GM23338 (cell line): Measurements from ENCODE around the gene KARS1. TPM values are rescaled to one million over a fixed set of nuclear protein-coding genes. Genes with fewer than 3 reads are reported as not detected.

Experiments
- ATAC-seq: fragments of 200-7000 bp; cut with Tn5 transposase; 3 replicates; pipeline ENCODE4 v1.9.1; 2020
- DNase-seq: peaks from one replicate; pipeline ENCODE4 v3.0.0-alpha.2; 2015; ENCODE audit warnings: low spot score
- H2AFZ ChIP-seq: fragments of 200-600 bp; sonication (generic); 2 replicates; pipeline ENCODE4 v1.8.0; 2016; ENCODE audit warnings: antibody characterized with exemption, mild to moderate bottlenecking, moderate library complexity
- H3F3A ChIP-seq: fragments of 200-600 bp; sonication (generic); replicated peaks from 2 replicates; pipeline ENCODE4 v1.8.0; 2017; ENCODE audit warnings: antibody characterized with exemption, mixed run types, low read depth
- H3K27ac ChIP-seq: fragments of 200-600 bp; sonication (generic); 2 replicates; pipeline ENCODE4 v1.6.1; 2016; ENCODE audit warnings: low read depth
- H3K27me3 ChIP-seq: fragments of 200-600 bp; sonication (generic); 2 replicates; pipeline ENCODE4 v1.8.0; 2016; ENCODE audit warnings: mild to moderate bottlenecking, mixed run types, moderate library complexity; ENCODE audit not compliant: insufficient read depth
- H3K36me3 ChIP-seq: fragments of 200-600 bp; sonication (generic); 2 replicates; pipeline ENCODE4 v1.8.0; 2016; ENCODE audit warnings: mild to moderate bottlenecking; ENCODE audit not compliant: insufficient read depth
- H3K4me1 ChIP-seq: fragments of 200-600 bp; sonication (generic); 2 replicates; pipeline ENCODE4 v1.8.0; 2016; ENCODE audit warnings: mild to moderate bottlenecking, moderate library complexity; ENCODE audit not compliant: insufficient read depth
- H3K4me2 ChIP-seq: fragments of 200-600 bp; sonication (generic); 2 replicates; pipeline ENCODE4 v1.7.1; 2017; ENCODE audit warnings: mixed run types
- H3K4me3 ChIP-seq: fragments of 200-600 bp; sonication (generic); 2 replicates; pipeline ENCODE4 v1.6.1; 2016; ENCODE audit warnings: mixed run types
- H3K79me2 ChIP-seq: fragments of 200-600 bp; sonication (generic); replicated peaks from 2 replicates; pipeline ENCODE4 v1.8.0; 2017; ENCODE audit warnings: mild to moderate bottlenecking; ENCODE audit not compliant: insufficient read depth
- H3K9me2 ChIP-seq: fragments of 200-600 bp; sonication (generic); 2 replicates; pipeline ENCODE4 v1.8.0; 2017; ENCODE audit not compliant: insufficient read depth
- H4K20me1 ChIP-seq: fragments of 200-600 bp; sonication (generic); replicated peaks from 2 replicates; pipeline ENCODE4 v1.8.0; 2017; ENCODE audit warnings: mild to moderate bottlenecking; ENCODE audit not compliant: insufficient read depth
- H3K27ac Mint-ChIP-seq: 2 replicates; pipeline ENCODE4 v1.8.0; 2020; ENCODE audit warnings: inconsistent platforms, mild to moderate bottlenecking, moderate library complexity, mixed read lengths
- H3K27me3 Mint-ChIP-seq: 3 replicates; pipeline ENCODE4 v1.8.0; 2022; ENCODE audit warnings: low read depth, mild to moderate bottlenecking, moderate library complexity, mixed read lengths, inconsistent platforms; ENCODE audit not compliant: insufficient read depth, poor library complexity
- H3K36me3 Mint-ChIP-seq: 3 replicates; pipeline ENCODE4 v1.8.0; 2021; ENCODE audit warnings: low read depth, mild to moderate bottlenecking, inconsistent platforms, moderate library complexity, mixed read lengths
- H3K4me1 Mint-ChIP-seq: 3 replicates; pipeline ENCODE4 v1.8.0; 2020; ENCODE audit warnings: mild to moderate bottlenecking, inconsistent platforms, mixed read lengths
- H3K4me3 Mint-ChIP-seq: 3 replicates; pipeline ENCODE4 v1.8.0; 2021; ENCODE audit warnings: moderate library complexity, mild to moderate bottlenecking, inconsistent platforms, mixed read lengths
- H3K9me3 Mint-ChIP-seq: 3 replicates; pipeline ENCODE4 v1.8.0; 2020; ENCODE audit warnings: moderate library complexity, mild to moderate bottlenecking, inconsistent platforms, mixed read lengths
- CREB1 ChIP-seq: fragments of 250-450 bp; sonication (Bioruptor Pico); IDR thresholded peaks from 2 replicates; pipeline ENCODE4 v1.5.0; 2020; ENCODE audit warnings: low read depth, mild to moderate bottlenecking, moderate library complexity
- ETS1 ChIP-seq: IDR thresholded peaks from 2 replicates; pipeline ENCODE4 v1.6.1; 2016; ENCODE audit warnings: antibody characterized with exemption
- EZH2 ChIP-seq: fragments of 200-600 bp; sonication (generic); IDR thresholded peaks from one replicate; pipeline ENCODE4 v1.8.0; 2017; ENCODE audit warnings: antibody characterized with exemption, mild to moderate bottlenecking, low read depth; ENCODE audit not compliant: unreplicated experiment
- EZH2phosphoT487 ChIP-seq: fragments of 200-600 bp; sonication (generic); IDR thresholded peaks from one replicate; pipeline ENCODE4 v1.8.1; 2018; ENCODE audit warnings: antibody characterized with exemption; ENCODE audit not compliant: unreplicated experiment
- JUNB ChIP-seq: IDR thresholded peaks from one replicate; pipeline ENCODE4 v1.6.1; 2016; ENCODE audit warnings: antibody characterized with exemption; ENCODE audit not compliant: unreplicated experiment
- NANOG ChIP-seq: IDR thresholded peaks from 2 replicates; pipeline ENCODE4 v1.6.1; 2016; ENCODE audit warnings: antibody characterized with exemption, borderline replicate concordance
- POLR2AphosphoS5 ChIP-seq: IDR thresholded peaks from 2 replicates; pipeline ENCODE4 v1.6.1; 2016; ENCODE audit warnings: antibody characterized with exemption, low read depth
- ZNF114 ChIP-seq: fragments of 250-450 bp; sonication (Bioruptor Pico); IDR thresholded peaks from 2 replicates; pipeline ENCODE4 v1.5.0; 2020; ENCODE audit warnings: mild to moderate bottlenecking, moderate library complexity
- ZNF462 ChIP-seq: fragments of 250-450 bp; sonication (Bioruptor Pico); IDR thresholded peaks from 2 replicates; pipeline ENCODE4 v1.5.0; 2020; ENCODE audit warnings: mild to moderate bottlenecking, moderate library complexity
- polyA plus RNA-seq: library from polyadenylated mRNA; unstranded; fragments of >200 nt; fragmentation: Nextera tagmentation; extraction: Ambion mirVana; gene quantifications from 2 replicates; pipeline ENCODE4 v1.2.1, GENCODE V29; 2016
- total RNA-seq: library from RNA; depleted of rRNA; stranded (reverse); fragments of >200 nt; shearing (Covaris generic); gene quantifications from 2 replicates; pipeline ENCODE4 v1.2.3, GENCODE V29; 2014

Gene KARS1
- total and polyA plus RNA-seq, 2 experiments from 2014 or later = 220 to 229 TPM

GRCh38 chr16:75606507-75606906, 41.0 kb downstream of the KARS1 start (continued):
- TF ChIP-seq ZNF462 (CRISPR knock-in tag) = no peak
- no peak for TF ChIP-seq POLR2AphosphoS5

GRCh38 chr16:75603241-75603640, 44.2 kb downstream of the KARS1 start:
- Histone ChIP-seq H3K4me1 (no peaks in the 10 kb centered on the region), H3F3A (no peaks in the 10 kb centered on the region), H3K27me3 (no peaks in the 10 kb centered on the region), H2AFZ (no peak overlapping the region), H3K79me2 (no peaks in the 10 kb centered on the region), H3K36me3 (peaks cover 39% of the 10 kb centered on the region), H3K27ac (no peak overlapping the region), H3K4me3 (no peak overlapping the region), H3K9me2 (no peaks in the 10 kb centered on the region), H3K4me2 (no peak overlapping the region), H4K20me1 (no peaks in the 10 kb centered on the region; the same call in none of the 2 replicates)
- no peak for ATAC-seq
- H3K4me3 Mint-ChIP-seq = no peak overlapping the region
- no peaks in the 10 kb centered on the region for H3K4me1 Mint-ChIP-seq
- no peaks in the 10 kb centered on the region for H3K27me3 Mint-ChIP-seq
- peaks cover 8% of the 10 kb centered on the region for H3K9me3 Mint-ChIP-seq
- no peak overlapping the region for H3K27ac Mint-ChIP-seq
- no peak for DNase-seq
- peaks cover 74% of the 10 kb centered on the region for H3K36me3 Mint-ChIP-seq
- no peak for TF ChIP-seq ETS1
- no peak for TF ChIP-seq NANOG
- no peak for TF ChIP-seq CREB1 (CRISPR knock-in tag)
- TF ChIP-seq ZNF462 (CRISPR knock-in tag) = no peak
- no peak for TF ChIP-seq EZH2
- TF ChIP-seq POLR2AphosphoS5 = no peak
- no peak for TF ChIP-seq EZH2phosphoT487
- TF ChIP-seq JUNB = no peak
- TF ChIP-seq ZNF114 (CRISPR knock-in tag) = no peak
